Gastrocnemius medialis (tissue), 4 donors: ENCODE measurements around the gene DIABLO.

Source experiments
- POLR2A ChIP-seq, 2 donors: fragments of 450-650 bp; IDR thresholded peaks; one replicate each; pipeline ENCODE4 v1.6.1; 2017; ENCODE audit warnings: antibody characterized with exemption in 2 of 2, mild to moderate bottlenecking in 2 of 2, moderate library complexity in 2 of 2
- TF ChIP-seq, protein P1 (sequence below), 5 experiments: fragments of 450-650 bp in 3 of 5; fragments of 200-600 bp in 2 of 5; sonication (generic) in 2 of 5; IDR thresholded peaks in 4 of 5; conservative IDR thresholded peaks in 1 of 5; 1 replicate in 4 of 5; 2 replicates in 1 of 5; pipeline ENCODE4 v1.5.1; 2016 to 2019; ENCODE audit warnings: antibody characterized with exemption in 5 of 5, mild to moderate bottlenecking in 3 of 5, moderate library complexity in 3 of 5

DNA sequence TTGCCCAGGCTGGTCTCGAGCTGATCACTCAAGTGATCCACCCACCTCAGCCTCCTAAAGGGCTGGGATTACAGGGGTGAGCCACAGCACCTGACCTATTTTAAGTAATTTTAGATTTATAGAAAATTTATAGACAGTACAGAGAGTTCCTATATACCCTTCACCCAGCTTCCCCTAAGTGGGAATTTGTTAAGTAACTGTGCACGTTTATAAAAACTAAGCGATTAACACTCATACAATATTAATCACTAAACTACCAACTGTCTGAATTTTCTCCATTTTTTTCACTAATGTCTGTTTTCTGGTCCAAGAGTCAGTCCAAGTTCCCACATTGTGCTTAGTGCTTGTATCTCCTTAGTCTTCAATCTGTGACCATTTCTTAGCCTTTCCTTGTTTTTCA, 57.4 kb downstream of the DIABLO start:
- TF ChIP-seq, protein P1, sequence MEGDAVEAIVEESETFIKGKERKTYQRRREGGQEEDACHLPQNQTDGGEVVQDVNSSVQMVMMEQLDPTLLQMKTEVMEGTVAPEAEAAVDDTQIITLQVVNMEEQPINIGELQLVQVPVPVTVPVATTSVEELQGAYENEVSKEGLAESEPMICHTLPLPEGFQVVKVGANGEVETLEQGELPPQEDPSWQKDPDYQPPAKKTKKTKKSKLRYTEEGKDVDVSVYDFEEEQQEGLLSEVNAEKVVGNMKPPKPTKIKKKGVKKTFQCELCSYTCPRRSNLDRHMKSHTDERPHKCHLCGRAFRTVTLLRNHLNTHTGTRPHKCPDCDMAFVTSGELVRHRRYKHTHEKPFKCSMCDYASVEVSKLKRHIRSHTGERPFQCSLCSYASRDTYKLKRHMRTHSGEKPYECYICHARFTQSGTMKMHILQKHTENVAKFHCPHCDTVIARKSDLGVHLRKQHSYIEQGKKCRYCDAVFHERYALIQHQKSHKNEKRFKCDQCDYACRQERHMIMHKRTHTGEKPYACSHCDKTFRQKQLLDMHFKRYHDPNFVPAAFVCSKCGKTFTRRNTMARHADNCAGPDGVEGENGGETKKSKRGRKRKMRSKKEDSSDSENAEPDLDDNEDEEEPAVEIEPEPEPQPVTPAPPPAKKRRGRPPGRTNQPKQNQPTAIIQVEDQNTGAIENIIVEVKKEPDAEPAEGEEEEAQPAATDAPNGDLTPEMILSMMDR (IDR thresholded peaks at IDR 0.05 in 4 of 5, conservative IDR thresholded peaks at IDR 0.05 in 1 of 5), result no peak
- TF ChIP-seq POLR2A (IDR thresholded peaks at IDR 0.05), result no peak
